Fibroblast of villous mesenchyme (primary cell): ENCODE measurements around the gene HSPA9. TPM values are rescaled to one million over a fixed set of nuclear protein-coding genes. Genes with fewer than 3 reads are reported as not detected.

Experiments
- DNase-seq: peaks from one replicate; pipeline ENCODE4 v3.0.0-alpha.2; 2010; ENCODE audit warnings: low read depth
- H3K4me3 ChIP-seq: 2 replicates; pipeline ENCODE4 v1.5.1; 2011; ENCODE audit warnings: low read depth, mild to moderate bottlenecking, low read length
- CTCF ChIP-seq: IDR thresholded peaks from 2 replicates; pipeline ENCODE4 v1.5.1; 2012; ENCODE audit warnings: low read depth, mild to moderate bottlenecking, low read length; ENCODE audit not compliant: insufficient read depth
- total RNA-seq: library from RNA; depleted of rRNA; stranded (reverse); fragments of >200 nt; gene quantifications from 2 replicates; pipeline ENCODE4 v1.2.3, GENCODE V29; 2012

The HSPA9 gene
- total RNA-seq, 1 donor = 336 TPM

GRCh38 chr5:138580777-138581176, 5.6 kb upstream of the HSPA9 start:
- no peak for TF ChIP-seq CTCF
- H3K4me3 ChIP-seq = no peak overlapping the region
- DNase-seq = no peak

GRCh38 chr5:138580001-138580400, 4.8 kb upstream of the HSPA9 start:
- TF ChIP-seq CTCF = no peak
- DNase-seq = no peak
- no peak overlapping the region for H3K4me3 ChIP-seq

GRCh38 chr5:138579517-138579863, 4.3 kb upstream of the HSPA9 start:
- H3K4me3 ChIP-seq = no peak overlapping the region
- no peak for DNase-seq
- no peak for TF ChIP-seq CTCF

- no peak for DNase-seq
- TF ChIP-seq CTCF = no peak
These were observed 2.3 kb upstream of the HSPA9 start for GRCh38 chr5:138577452-138577851.

GRCh38 chr5:138574744-138575193, 432 bp downstream of the HSPA9 start:
- H3K4me3 ChIP-seq = peak overlapping the region; percentile 99
- DNase-seq = no peak
- TF ChIP-seq CTCF = no peak

More at GRCh38 chr5:138577452-138577851, 2.3 kb upstream of the HSPA9 start:
- no peak overlapping the region for H3K4me3 ChIP-seq

- peak overlapping the region; percentile 99 for H3K4me3 ChIP-seq
- no peak for TF ChIP-seq CTCF
- DNase-seq = peak; percentile 13
These were observed 1.1 kb downstream of the HSPA9 start for GRCh38 chr5:138573949-138574670.

- TF ChIP-seq CTCF = no peak
- no peak for DNase-seq
- no peak overlapping the region for H3K4me3 ChIP-seq
These were observed 2.0 kb downstream of the HSPA9 start for GRCh38 chr5:138573223-138573622.
